ENCODE results near the gene SMURF1. TPM values are rescaled to one million over a fixed set of nuclear protein-coding genes. Genes with fewer than 3 reads are reported as not detected.

The SMURF1 gene
- total and polyA plus RNA-seq, 2 experiments from 2014 or later, result 11.9 to 24.5 TPM

GRCh38 chr7:99035723-99036545 lies 108.0 kb downstream of the SMURF1 start:
- Histone ChIP-seq H3K4me1 (ENCODE audit: low read depth) (no peaks in the 10 kb centered on the region), H3K27me3 (no peaks in the 10 kb centered on the region), H3K4me3 (no peak overlapping the region), H3K36me3 (peaks cover 79% of the 10 kb centered on the region), H3K27ac (no peak overlapping the region), H3K9me3 (ENCODE audit: low read depth) (no peaks in the 10 kb centered on the region)
- TF ChIP-seq CTCF (IDR thresholded peaks at IDR 0.05; ENCODE audit: low read depth, low read length), result no peak
- DNase-seq (ENCODE audit: low read depth in 1 of 2, low spot score in 1 of 2), result no peak

DNA sequence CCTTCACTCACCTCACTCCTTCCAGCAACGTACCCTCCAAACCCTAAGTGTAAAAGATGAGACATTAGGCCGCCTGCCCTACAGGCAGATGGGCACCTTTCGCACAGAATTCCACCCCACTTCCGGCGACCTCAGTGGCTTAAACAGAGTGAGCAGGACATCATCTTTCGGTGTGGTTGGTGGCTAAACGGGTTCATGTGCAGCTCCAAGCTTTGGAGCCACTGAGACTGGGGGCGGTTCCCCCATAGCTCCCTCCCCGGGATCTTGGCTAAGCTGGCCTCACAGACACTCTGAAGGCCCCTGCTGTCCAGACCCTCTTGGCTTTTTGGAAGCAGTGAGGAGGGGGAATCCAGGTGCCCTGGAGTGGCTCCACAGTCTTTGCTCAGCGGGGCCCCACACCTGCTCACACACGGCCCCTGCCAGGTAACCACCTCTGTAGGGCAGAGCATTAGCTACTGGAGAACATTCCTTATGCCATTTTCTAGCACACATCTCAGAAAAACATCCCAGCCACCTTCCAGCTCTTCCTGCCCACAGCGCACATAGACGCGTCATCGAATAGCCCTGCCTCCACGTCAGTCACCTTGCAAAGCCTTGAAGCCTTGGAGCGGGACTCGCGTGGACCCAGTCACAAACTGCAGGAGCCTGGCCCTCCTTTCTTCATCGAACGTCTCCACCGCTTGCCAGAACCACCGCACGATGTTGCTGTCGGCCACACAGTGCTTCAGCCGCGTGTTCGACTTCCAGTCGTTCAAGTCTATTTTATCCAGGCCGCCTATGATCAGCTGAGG lies 108.8 kb downstream of the SMURF1 start:
- Histone ChIP-seq H3K36me3 (peaks cover 84% of the 10 kb centered on the region), H3K4me3 (no peak overlapping the region), H3K27me3 (no peaks in the 10 kb centered on the region), H3K9me3 (ENCODE audit: low read depth) (no peaks in the 10 kb centered on the region), H3K27ac (no peak overlapping the region), H3K4me1 (ENCODE audit: low read depth) (no peaks in the 10 kb centered on the region)
- DNase-seq (ENCODE audit: low read depth in 1 of 2, low spot score in 1 of 2), result no peak
- no peak for TF ChIP-seq CTCF (IDR thresholded peaks at IDR 0.05; ENCODE audit: low read depth, low read length)

- TF ChIP-seq CTCF (IDR thresholded peaks at IDR 0.05; ENCODE audit: low read depth, low read length), result no peak
- Histone ChIP-seq H3K4me3 (no peak overlapping the region), H3K36me3 (peaks cover 92% of the 10 kb centered on the region), H3K4me1 (ENCODE audit: low read depth) (no peaks in the 10 kb centered on the region), H3K27me3 (no peaks in the 10 kb centered on the region), H3K27ac (no peak overlapping the region), H3K9me3 (ENCODE audit: low read depth) (no peaks in the 10 kb centered on the region)
- DNase-seq (ENCODE audit: low read depth in 1 of 2, low spot score in 1 of 2), result no peak
Observed at GRCh38 chr7:99033765-99034164, 110.1 kb downstream of the SMURF1 start.

DNA sequence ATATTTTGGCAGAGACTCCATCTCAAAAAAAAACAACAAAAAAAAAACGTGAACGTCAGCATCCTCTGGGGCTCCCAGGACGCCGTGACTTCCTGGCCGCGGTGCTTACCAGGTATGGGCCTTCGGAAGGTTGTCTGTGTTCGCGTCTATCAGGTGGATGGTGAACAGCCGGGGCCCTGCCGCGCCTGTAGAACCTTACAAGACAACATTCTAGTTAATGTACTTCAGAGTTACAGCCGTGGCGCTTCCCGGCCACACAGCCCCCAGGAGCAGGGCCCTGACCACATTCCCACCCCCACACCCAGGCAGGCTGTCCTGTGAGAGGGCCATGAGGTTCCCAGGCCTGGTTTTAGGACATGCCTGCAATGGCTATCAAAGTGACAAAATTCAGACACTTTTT lies 111.0 kb downstream of the SMURF1 start:
- TF ChIP-seq CTCF (IDR thresholded peaks at IDR 0.05; ENCODE audit: low read depth, low read length), result no peak
- Histone ChIP-seq H3K4me3 (no peak overlapping the region), H3K27me3 (no peaks in the 10 kb centered on the region), H3K36me3 (peaks cover 86% of the 10 kb centered on the region), H3K4me1 (ENCODE audit: low read depth) (no peaks in the 10 kb centered on the region), H3K27ac (no peak overlapping the region), H3K9me3 (ENCODE audit: low read depth) (no peaks in the 10 kb centered on the region)
- DNase-seq (ENCODE audit: low read depth in 1 of 2, low spot score in 1 of 2), result no peak

DNA sequence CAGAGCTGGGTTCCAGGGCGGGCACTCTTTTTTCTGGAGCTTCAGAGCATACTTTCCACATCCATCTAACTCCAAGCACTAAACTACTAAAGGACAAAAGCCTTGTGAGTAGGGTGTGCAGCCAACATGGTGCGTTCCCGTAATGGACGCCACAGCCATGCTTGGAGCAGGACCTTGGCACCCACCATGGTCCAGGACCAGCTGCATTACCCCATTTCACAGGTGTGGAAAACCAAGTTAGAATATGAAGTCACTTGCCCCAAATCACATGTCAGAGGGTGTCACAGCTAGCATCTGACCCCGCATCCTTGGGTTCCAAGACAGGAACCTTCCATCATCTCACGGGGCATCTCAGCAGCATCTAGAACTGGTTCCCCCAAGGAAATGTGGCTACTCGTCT lies 112.4 kb downstream of the SMURF1 start:
- H3K27ac ChIP-seq, result no peak overlapping the region
- no peak for DNase-seq (ENCODE audit: low read depth in 1 of 2, low spot score in 1 of 2)
- H3K27me3 ChIP-seq, result no peaks in the 10 kb centered on the region
- TF ChIP-seq CTCF (IDR thresholded peaks at IDR 0.05; ENCODE audit: low read depth, low read length), result no peak
- no peaks in the 10 kb centered on the region for H3K4me1 ChIP-seq (ENCODE audit: low read depth)
- no peak overlapping the region for H3K4me3 ChIP-seq
- peaks cover 72% of the 10 kb centered on the region for H3K36me3 ChIP-seq
- H3K9me3 ChIP-seq (ENCODE audit: low read depth), result no peaks in the 10 kb centered on the region

Measured in cardiac muscle cell (in vitro differentiated cells and primary cell).